ENCODE measurements around the gene TMEM184C.

GRCh38 chr4:147717878-147718277, 100.7 kb downstream of the TMEM184C start:
- no peak for TF ChIP-seq CTCF (IDR thresholded peaks at IDR 0.05)
- no peak for TF ChIP-seq POLR2AphosphoS5 (IDR thresholded peaks at IDR 0.05; ENCODE audit: insufficient read depth in 1 of 2, low read depth in 1 of 2)

Data from vagina (tissue), 2 donors.